Measurements from ENCODE around the gene PCDH15.

PCDH15 gene

GRCh38 chr10:54800741-54801421 is at the start of gene PCDH15:
TSS of gene PCDH15 (minus strand) at chr10:54801231. CDS start at chr10:54664262, 136,969 bp downstream.
- no peak for DNase-seq

- DNase-seq = no peak
Observed at GRCh38 chr10:54843932-54844331, 42.9 kb upstream of the PCDH15 start.

GRCh38 chr10:54843085-54843646 is 42.1 kb upstream of the PCDH15 start:
- DNase-seq = no peak

GRCh38 chr10:54837479-54837878 is 36.4 kb upstream of the PCDH15 start:
- DNase-seq = no peak

- no peak for DNase-seq
Observed at GRCh38 chr10:54833029-54833428, 32.0 kb upstream of the PCDH15 start.

GRCh38 chr10:54826994-54827560 is 26.0 kb upstream of the PCDH15 start:
- no peak for DNase-seq

GRCh38 chr10:54815583-54815982 is 14.6 kb upstream of the PCDH15 start:
- DNase-seq = no peak

GRCh38 chr10:54808186-54808935 is 7.3 kb upstream of the PCDH15 start:
- no peak for DNase-seq

- no peak for DNase-seq
Observed at GRCh38 chr10:54799506-54799905, 1.5 kb downstream of the PCDH15 start.

GRCh38 chr10:54797636-54798321 is 3.3 kb downstream of the PCDH15 start:
- no peak for DNase-seq

- no peak for DNase-seq
Observed at GRCh38 chr10:54796881-54797280, 4.2 kb downstream of the PCDH15 start.

GRCh38 chr10:54776622-54777021 is 24.4 kb downstream of the PCDH15 start:
- no peak for DNase-seq

GRCh38 chr10:54772468-54773122 is 28.4 kb downstream of the PCDH15 start:
- no peak for DNase-seq

- DNase-seq = no peak
Observed at GRCh38 chr10:54769051-54769450, 32.0 kb downstream of the PCDH15 start.

GRCh38 chr10:54758791-54759190 is 42.2 kb downstream of the PCDH15 start:
- DNase-seq = no peak

- DNase-seq = no peak
Observed at GRCh38 chr10:54749623-54750022, 51.4 kb downstream of the PCDH15 start.

- no peak for DNase-seq
Observed at GRCh38 chr10:54745436-54745835, 55.6 kb downstream of the PCDH15 start.

- no peak for DNase-seq
Observed at GRCh38 chr10:54742416-54742815, 58.6 kb downstream of the PCDH15 start.

- no peak for DNase-seq
Observed at GRCh38 chr10:54728511-54728910, 72.5 kb downstream of the PCDH15 start.

- DNase-seq = no peak
Observed at GRCh38 chr10:54722075-54722474, 79.0 kb downstream of the PCDH15 start.

- DNase-seq = no peak
Observed at GRCh38 chr10:54710918-54711317, 90.1 kb downstream of the PCDH15 start.

GRCh38 chr10:54708591-54708990 is 92.4 kb downstream of the PCDH15 start:
- no peak for DNase-seq

- no peak for DNase-seq
Observed at GRCh38 chr10:54708021-54708420, 93.0 kb downstream of the PCDH15 start.

All from activated naive CD4-positive, alpha-beta T cell (primary cell).